GM18858 (cell line): ENCODE measurements around the gene OVCA2.

Experiments
- ATAC-seq: cut with Tn5 transposase; IDR thresholded peaks from one replicate; pipeline ENCODE4 v1.9.1; 2021; ENCODE audit not compliant: unreplicated experiment

Gene OVCA2

DNA sequence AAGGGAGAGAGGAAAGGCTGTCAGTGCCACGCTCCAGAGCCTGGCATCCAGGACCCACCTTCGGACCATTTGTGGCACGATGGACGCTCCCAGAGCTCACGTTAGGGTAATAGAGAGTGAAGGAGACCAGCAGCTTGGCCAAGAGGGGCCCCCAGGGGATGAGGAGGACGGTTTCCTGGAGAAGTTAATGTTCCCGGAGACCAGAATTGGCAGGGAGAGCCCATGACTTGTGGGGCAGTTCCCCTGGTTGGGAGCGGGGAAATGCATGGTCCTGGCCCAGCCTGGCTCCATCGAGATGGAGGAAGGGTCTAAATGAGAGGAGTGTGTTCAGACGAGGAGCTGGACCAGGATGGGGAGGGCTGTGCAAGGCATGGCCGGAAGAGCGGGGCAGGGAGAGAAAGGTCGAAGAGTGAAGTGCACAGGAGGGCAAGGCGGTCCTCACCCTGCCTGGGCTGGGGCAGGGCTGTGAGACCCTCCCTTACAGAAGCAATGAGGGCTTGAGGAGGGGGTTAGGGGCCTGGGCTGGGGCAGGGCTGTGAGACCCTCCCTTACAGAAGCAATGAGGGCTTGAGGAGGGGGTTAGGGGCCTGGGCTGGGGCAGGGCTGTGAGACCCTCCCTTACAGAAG, 10.2 kb downstream of the OVCA2 start:
- ATAC-seq: no peak

DNA sequence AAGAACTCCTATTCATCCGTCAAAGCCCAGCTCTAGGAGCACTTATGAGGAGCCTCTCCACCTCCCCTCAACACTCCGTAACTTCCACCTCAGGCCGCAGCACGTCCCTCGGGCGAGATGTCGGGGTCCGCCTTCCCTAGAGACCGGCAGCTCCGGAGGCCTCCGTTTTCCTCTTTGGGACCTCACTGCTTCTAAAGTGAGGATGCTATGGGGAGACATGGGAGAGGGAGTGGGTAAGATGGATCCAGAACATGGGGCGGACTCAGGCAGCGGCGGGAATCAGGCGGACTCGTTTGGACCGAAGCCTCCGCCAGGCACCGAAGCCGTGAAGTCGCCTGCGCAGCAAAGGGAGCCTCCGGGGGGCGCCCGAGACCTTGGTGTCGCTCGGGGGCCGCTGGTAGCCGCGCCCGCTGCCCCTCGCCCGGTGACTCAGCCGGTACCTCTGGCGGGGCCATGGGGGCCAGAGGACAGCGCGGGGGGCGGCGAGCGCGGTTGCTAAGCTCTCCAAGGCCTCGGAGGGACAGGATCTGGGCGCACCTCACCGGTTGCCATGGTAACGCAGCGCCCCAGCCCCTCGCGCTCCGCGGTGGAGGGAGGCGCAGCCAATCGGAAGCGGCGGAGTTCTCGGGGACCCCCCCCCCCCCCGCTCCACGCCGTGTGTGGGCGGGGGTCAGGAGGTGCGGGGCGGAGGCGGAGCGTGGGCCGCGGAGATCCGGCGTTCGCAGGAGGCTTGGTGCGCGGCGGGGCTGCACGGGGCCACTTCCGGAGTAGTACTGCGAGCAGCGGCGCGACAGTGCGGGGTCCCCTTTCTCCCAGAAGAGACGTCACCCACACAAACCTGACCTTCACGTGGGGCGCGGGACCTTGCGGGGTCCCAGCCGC, 11.8 kb downstream of the OVCA2 start:
- no peak for ATAC-seq

DNA sequence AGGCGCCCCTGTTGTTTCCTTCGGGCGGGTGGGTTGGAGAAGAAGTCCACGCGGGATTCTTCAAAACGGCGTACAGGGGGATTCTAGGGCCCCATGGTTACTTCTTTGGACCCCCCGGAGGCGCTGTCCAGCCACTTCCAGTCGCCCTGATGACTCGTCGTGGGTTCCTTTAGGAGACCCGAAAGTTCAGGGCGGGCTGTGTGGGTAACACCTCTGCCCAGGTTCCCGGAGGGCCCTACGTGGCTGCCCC, 12.4 kb downstream of the OVCA2 start:
- ATAC-seq: no peak

DNA sequence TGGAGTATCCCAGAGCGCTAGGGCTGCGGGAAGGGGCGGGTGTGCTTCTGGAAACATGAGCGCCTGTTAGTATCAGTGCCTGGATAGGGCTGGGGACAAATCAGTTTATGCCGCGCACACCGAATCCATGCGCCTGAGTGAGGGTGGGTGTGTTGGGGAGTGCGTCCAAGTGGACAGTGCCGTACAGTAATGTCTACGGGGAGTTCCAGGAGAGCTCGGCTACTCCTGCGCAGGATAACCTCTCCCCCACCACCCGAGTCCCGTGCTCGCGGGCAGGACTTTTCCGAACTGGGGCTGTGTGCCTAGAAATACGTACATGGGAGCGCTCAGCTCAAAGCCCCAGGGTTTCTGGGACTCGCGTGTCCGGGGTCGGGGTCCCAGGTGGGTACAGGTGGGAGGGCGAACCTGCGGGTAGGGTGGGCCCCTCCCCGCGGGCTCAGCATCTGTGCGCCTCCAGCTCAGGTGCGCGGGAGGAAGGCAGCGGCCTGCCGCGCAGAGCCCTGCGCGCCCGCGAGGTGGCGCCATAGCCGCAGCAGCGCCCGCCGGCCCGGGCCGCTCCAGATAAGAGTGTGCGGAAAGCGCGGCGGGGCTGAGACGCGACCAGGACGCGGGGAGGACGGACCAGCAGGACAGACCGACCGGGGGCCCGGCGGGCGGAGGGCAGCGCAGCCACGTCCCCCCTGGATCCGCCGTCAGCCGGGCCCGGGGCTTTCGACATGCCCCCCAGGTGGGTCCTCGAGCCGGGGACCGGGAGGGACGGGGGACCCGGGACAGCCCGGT, 12.9 kb downstream of the OVCA2 start, which contains the start of gene HIC1:
Gene HIC1, plus strand, starts transcription at position 592 of the 780 bp plus-strand sequence. CDS start 1,588 bp downstream, outside the sequence.
- no peak for ATAC-seq

DNA sequence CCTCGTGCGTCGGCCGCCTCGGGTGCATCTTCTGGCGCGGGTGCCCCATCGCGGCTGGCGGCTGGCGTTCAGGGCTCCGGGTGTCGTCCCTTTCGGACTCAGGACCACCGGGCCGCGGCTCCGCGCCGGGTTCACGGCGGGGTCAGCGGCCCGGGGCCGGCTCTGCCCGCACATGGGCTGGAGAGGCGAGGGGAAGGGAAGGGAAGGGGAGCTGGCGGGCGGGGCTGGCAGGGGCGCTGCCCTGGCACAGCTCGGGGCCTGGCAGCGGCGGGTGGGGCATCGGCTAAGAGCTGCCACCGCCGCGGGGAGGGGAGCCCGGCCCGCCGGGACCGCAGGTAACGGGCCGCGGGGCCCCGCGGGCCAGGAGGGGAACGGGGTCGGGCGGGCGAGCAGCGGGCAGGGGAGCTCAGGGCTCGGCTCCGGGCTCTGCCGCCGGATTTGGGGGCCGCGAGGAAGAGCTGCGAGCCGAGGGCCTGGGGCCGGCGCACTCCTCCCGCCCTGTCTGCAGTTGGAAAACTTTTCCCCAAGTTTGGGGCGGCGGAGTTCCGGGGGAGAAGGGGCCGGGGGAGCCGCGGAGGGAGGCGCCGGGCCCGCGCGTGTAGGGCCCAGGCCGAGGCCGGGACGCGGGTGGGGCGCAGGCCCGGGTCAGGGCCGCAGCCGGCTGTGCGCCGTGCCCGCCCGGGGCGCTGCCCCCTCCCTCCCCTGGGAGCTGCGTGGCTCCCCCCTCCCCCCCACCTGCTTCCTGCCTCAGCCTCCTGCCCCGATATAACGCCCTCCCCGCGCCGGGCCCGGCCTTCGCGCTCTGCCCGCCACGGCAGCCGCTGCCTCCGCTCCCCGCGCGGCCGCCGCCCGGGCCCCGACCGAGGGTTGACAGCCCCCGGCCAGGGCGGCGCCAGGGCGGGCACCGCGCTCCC, 13.7 kb downstream of the OVCA2 start:
- no peak for ATAC-seq

DNA sequence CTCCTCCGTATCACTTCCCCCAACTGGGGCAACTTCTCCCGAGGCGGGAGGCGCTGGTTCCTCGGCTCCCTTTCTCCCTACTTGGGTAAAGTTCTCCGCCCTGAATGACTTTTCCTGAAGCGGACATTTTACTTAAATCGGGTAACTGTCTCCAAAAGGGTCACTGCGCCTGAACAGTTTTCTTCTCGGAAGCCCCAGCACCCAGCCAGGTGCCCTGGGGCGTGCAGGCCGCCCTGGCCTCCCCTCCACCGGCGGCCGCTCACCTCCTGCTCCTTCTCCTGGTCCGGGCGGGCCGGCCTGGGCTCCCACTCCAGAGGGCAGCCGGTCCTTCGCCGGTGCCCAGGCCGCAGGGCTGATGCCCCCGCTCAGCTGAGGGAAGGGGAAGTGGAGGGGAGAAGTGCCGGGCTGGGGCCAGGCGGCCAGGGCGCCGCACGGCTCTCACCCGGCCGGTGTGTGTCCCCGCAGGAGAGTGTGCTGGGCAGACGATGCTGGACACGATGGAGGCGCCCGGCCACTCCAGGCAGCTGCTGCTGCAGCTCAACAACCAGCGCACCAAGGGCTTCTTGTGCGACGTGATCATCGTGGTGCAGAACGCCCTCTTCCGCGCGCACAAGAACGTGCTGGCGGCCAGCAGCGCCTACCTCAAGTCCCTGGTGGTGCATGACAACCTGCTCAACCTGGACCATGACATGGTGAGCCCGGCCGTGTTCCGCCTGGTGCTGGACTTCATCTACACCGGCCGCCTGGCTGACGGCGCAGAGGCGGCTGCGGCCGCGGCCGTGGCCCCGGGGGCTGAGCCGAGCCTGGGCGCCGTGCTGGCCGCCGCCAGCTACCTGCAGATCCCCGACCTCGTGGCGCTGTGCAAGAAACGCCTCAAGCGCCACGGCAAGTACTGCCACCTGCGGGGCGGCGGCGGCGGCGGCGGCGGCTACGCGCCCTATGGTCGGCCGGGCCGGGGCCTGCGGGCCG, 14.7 kb downstream of the OVCA2 start:
- ATAC-seq: no peak

DNA sequence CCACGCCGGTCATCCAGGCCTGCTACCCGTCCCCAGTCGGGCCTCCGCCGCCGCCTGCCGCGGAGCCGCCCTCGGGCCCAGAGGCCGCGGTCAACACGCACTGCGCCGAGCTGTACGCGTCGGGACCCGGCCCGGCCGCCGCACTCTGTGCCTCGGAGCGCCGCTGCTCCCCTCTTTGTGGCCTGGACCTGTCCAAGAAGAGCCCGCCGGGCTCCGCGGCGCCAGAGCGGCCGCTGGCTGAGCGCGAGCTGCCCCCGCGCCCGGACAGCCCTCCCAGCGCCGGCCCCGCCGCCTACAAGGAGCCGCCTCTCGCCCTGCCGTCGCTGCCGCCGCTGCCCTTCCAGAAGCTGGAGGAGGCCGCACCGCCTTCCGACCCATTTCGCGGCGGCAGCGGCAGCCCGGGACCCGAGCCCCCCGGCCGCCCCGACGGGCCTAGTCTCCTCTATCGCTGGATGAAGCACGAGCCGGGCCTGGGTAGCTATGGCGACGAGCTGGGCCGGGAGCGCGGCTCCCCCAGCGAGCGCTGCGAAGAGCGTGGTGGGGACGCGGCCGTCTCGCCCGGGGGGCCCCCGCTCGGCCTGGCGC, 15.4 kb downstream of the OVCA2 start:
- ATAC-seq: no peak

DNA sequence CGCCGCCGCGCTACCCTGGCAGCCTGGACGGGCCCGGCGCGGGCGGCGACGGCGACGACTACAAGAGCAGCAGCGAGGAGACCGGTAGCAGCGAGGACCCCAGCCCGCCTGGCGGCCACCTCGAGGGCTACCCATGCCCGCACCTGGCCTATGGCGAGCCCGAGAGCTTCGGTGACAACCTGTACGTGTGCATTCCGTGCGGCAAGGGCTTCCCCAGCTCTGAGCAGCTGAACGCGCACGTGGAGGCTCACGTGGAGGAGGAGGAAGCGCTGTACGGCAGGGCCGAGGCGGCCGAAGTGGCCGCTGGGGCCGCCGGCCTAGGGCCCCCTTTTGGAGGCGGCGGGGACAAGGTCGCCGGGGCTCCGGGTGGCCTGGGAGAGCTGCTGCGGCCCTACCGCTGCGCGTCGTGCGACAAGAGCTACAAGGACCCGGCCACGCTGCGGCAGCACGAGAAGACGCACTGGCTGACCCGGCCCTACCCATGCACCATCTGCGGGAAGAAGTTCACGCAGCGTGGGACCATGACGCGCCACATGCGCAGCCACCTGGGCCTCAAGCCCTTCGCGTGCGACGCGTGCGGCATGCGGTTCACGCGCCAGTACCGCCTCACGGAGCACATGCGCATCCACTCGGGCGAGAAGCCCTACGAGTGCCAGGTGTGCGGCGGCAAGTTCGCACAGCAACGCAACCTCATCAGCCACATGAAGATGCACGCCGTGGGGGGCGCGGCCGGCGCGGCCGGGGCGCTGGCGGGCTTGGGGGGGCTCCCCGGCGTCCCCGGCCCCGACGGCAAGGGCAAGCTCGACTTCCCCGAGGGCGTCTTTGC, 16.2 kb downstream of the OVCA2 start:
- no peak for ATAC-seq

DNA sequence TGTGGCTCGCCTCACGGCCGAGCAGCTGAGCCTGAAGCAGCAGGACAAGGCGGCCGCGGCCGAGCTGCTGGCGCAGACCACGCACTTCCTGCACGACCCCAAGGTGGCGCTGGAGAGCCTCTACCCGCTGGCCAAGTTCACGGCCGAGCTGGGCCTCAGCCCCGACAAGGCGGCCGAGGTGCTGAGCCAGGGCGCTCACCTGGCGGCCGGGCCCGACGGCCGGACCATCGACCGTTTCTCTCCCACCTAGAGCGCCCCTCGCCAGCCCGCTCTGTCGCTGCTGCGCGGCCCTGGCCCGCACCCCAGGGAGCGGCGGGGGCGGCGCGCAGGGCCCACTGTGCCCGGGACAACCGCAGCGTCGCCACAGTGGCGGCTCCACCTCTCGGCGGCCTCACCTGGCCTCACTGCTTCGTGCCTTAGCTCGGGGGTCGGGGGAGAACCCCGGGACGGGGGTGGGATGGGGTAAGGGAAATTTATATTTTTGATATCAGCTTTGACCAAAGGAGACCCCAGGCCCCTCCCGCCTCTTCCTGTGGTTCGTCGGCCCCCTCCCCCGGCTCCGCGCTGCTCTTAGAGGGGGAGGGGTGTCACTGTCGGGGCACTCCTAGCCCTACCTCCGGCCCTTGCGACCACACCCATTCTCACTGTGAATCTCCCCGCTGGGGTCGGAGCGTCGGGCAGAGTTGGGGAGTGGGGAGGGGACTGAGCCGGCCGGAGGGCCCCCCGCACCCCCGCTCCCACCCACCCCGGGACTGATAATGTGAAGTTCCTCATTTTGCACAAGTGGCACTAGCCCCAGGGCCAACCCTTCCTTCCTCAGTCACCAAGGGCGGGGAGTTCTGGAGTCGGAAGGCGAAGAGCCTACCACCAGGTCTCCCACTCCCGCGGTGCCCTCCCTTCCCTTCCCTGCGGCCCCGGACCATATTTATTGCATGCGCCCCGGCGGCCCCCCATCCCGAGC, 17.0 kb downstream of the OVCA2 start:
- no peak for ATAC-seq

DNA sequence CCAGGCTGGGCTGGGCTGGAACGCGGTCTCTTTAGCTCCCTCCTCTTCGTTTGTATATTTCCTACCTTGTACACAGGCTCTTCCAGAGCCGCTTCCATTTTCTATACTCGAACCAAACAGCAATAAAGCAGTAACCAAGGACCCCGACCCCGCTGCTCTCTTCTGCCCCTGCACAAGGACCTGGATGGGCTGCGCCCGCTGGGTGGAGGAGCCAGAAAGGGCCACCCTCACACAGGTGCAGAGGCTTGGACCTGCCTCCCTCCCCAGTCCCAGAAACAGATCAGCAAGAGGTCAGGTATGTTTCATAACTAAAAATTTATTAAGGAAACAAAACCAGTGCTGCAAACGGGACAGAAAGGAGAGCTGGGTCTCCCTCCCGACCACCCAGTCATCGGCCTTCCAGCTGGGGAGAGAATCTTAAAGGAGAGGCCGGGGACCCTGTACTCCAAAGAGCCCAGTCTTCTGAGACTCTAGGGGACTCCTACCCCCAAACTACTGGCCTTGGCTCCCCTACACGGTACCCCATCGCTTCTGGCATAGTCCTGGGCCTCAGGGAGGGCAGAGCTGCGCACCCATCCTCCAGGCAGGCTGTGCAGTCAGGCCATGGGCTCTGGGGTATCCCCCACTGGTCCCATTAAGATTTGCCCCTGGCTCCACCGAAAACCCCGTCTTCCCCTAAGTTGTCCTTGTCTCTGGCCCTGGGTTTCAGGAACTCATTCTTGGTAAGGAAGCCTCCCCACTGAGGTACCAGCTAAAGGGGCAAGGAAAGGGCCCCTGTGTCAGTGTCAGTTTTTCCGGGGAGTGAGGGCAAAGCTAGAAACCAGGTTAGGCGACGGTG, 17.9 kb downstream of the OVCA2 start:
- no peak for ATAC-seq

DNA sequence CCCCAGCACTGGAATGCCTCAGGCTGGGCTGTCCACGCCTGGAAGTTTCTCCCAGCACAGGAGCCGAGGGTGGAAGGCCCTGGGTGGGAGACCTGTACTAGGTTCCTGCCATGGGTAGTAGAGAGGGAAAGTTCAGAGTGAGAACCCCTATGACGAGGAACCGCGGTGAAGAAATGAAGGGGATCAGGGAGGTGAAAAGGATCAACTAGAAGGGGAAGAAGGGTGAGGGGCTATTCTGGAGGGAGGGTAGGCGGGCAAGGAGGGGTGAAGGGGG, 18.5 kb downstream of the OVCA2 start:
- ATAC-seq: no peak

DNA sequence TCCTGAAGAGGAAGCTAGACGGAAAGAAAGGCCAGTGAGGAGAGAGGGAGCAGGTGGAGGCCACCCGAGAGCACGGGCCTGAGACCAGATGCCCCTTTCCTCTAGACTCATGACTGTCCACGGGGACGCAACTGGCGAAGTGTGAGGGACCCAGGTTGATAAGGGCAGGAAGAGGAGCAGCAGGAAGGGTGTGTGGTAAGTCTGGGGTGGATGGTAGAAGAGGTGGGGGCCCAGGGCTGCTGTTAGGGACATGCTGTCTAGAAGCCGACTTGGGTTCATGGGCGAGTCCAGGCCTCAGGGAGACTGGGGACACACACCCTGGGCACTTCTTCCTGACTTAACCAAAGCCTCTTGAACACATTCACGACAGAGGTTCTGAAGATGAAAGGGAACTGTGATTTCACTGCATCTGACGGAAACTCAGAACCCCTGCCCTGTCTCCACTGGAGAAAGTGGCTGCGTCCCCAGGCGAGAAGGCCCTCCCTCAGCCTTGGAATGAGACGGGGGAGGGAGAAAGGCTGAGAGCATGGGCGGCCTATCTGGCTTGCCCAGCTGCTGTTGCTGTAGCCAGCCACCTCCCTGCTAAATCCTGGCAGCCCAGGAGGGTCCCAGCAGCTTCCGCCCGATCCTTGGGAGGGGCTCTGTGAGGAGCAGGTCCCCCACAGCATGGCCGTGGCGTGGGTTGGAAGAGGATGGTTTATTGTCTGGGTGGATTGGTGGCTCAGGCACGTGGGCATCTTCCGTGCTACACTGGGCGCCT, 19.0 kb downstream of the OVCA2 start:
- no peak for ATAC-seq

DNA sequence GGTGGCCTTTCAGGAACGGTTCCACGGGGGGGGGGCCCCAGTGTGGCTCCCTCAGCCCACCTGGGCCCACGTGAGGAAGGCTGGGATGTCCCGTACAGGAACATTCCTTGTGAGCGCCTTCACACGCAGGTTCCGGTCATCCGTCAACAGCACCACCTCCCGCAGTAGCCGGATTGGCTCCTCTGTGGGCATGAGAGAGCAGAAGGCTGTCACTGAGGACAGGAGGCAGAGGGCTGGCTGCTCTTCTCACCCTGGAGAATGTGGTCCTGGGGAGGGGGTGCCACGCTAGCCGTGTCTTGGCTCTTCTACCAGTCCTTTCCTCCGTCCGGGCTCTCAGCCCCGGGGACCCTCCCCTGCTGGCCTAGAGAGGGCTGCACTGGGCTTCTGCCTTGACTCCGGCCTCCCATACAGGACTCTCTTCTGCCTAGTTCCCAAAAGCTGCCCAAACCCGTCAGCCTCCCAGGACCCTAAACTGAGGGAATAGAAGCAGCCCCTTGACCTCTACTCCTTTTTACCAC, 19.7 kb downstream of the OVCA2 start:
- no peak for ATAC-seq

DNA sequence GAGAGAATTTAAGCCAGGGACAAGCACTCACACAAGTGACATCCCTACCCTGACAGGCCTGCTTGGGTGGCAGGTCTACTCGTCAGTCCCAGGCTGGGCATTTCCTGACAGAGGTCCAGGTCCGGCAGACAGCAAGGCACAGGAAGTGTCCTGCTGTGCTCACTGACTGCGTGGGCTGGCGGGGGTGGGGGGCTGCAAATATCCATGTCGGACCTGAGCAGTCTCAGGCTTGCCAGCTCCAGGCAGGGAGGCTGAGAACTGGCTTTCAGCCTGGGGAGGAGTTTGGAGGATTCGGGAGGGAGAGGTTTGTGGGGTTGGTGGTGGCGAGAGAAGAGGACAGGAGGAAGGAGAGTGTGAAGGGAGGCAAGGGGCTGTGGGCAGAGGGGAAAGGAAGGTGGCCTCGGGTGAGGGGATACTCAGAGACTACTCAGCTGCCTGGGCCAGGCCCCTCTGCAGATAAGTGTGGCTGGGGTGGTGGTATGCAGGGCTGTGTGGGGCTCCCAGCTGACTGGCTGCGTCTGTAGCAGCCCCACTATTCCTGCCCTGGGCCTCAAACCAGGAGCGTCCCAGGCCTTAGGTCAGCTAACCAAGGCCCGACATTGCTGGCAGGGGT, 20.9 kb downstream of the OVCA2 start:
- no peak for ATAC-seq
